Cortex of kidney (tissue), 1 donor: Measurements from ENCODE around the gene GFPT1.

Experiments used
- DNase-seq: peaks from one replicate; lab custom pipeline; 2025; lab: John Stamatoyannopoulos, UW

Gene GFPT1

GRCh38 chr2:69316550-69316949 lies 70.5 kb downstream of the GFPT1 start:
- DNase-seq: no peak

- DNase-seq: no peak
These were observed 71.8 kb downstream of the GFPT1 start for GRCh38 chr2:69315160-69315761.

- DNase-seq: no peak
These were observed 76.0 kb downstream of the GFPT1 start for GRCh38 chr2:69311024-69311416.

DNA sequence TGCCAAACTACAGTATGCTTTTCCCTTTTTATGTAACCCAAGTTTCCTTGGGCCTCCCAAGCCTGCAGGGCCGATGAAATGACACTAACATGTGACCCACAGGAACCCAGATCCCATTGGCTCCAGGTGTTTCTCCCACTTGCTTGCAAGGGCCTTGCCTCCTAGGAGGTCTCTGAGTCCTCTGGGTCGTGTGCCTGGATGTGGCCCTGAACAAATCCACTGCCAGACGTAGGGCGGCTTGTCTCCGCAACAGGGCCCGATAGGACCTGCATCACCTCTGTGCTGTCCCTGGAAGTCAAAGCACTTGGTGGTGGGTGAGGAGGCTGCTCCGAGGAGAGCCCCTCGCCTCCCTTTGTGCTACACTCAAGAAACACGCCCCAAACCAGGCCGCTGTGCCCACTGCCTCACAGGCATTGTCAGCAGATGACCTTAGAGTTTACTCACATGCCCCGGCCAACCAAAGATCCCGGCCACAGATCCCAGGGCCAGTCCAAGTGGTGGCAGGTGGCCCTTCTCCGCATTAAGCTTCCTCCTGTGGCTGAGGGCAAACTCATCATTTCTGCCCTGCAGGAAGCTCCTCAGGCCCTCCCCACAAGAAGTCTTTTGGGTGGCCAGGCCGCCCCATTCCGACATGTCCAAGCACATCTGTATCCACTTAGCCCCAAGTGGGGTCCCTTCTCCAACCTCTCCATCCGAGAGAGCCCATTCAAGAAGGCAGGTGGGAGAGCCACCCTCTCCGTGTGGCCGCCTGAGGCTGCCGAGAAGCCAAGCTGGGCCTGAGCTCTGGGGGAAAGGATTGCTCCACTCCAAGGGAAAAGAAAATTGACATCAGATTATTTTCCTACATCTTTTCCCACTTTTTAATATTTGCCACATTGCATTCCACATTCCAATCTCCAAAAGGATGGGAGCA lies 76.7 kb downstream of the GFPT1 start:
- DNase-seq: no peak

- DNase-seq: no peak
These were observed 77.5 kb downstream of the GFPT1 start for GRCh38 chr2:69309351-69310110.

DNA sequence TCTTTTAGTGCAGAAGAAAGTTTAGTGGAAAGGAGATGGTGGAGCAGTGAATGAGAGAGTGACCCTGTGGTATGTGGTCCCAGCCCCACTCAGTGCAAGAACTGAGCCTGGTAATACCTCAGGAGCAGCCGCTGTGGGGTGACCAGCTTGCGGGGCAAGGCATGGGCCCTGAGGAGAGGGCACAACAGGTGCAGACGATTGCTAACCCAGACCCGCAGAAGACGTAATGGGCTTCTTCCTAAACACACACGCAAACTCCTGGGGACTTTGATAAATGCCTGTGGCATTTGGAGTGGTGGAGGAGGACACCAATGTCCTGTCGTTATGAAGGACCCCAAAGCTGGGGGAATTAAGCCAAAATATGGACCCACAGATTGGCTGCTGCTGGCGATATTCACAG lies 78.7 kb downstream of the GFPT1 start:
- DNase-seq: no peak

DNA sequence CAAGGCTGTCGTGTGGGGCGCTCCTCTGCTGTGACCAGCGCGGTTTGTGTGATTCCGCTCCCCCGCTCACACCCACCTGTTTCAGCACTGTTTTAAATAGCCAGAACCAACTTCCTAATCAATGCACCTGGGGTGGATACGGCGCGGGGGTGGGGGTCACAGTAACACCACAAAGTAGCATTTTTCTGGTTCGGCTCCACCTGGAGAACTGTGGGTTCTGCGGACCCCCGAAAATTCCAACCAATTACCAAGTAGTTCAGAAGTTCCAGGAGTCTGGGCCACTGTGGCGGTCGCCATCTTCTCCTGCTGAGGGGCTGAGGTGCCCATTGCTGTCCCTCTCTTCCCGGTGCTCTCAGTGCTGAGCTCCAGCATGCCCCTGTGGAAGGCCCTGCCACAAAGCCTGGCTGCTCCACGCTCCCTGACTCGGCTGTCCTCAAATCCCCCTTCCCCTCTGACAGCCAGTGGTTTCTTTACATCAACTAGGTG lies 79.4 kb downstream of the GFPT1 start:
- no peak for DNase-seq

- DNase-seq: no peak
These were observed 80.0 kb downstream of the GFPT1 start for GRCh38 chr2:69306822-69307578.

DNA sequence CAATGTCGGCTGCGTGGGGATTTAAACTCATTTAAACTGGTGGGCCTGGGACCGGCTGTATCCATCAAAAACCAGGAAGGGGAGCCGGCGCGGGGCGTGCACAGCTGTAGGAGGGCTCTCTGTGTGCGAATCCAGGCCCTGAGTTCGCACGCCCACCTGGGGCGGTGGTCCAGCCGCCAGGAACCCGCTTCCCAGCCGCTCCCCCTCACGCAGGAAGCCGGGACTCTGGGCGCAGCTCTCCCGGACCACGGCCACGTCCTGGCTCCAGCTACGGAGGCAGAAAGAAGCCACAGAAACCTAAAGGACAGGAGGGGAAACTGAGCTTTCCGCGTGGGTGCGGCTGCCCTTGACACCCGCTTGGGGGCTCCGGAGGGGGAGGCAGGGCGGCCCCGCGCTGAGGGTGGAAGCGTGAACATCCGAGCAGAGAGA lies 80.6 kb downstream of the GFPT1 start:
- DNase-seq: no peak

DNA sequence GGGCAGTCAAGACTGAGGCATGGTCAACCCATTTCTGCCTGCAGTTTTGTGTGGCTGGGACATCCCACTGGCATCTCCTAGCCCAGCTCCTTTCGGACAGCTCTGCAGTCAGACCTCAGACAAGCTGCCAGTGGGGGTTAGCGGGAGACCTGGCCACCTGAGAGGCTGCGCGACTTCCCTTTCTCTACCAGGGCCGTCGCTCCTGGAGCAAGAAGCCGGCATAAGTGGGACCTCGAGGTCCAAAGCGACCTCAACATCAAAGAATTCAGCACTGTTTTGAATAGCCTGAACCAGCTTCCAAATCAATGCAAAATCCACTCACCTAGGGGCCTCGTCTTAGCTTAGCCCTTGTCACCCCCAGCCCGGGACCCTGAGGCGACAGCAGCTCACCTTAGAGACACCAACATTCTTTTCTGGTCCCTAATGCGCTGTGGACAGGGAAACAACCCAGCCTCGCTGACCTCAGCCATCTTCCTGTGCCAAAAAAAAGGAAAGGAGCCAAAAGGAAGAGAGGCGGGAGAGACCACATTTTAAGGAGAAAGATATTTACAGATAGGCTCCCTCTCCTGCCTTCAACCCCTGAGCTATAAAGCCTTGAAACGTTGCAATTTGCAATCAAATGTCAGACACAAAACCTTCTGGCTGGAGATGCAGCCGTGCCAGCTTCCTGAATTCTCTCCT lies 81.2 kb downstream of the GFPT1 start:
- no peak for DNase-seq

DNA sequence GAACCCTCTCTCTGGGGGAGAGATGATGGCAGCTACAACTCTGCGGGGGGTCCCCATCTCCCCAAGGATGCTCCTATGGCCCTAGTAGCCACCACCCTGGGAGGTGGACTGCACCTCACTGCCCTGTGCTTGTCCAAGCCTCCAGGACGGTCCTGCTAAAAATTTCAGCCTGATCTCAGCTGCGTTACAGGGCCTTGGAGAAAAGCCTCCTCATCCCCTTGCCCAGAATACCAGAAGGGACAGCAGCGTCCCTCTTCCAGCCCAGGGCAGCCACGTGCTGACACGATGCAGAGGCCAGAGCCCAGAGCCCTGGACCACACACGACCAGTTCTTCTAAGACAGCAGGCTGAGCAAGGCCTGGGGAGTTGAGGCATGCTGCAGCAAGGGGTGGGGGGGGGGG lies 81.9 kb downstream of the GFPT1 start:
- DNase-seq: no peak

DNA sequence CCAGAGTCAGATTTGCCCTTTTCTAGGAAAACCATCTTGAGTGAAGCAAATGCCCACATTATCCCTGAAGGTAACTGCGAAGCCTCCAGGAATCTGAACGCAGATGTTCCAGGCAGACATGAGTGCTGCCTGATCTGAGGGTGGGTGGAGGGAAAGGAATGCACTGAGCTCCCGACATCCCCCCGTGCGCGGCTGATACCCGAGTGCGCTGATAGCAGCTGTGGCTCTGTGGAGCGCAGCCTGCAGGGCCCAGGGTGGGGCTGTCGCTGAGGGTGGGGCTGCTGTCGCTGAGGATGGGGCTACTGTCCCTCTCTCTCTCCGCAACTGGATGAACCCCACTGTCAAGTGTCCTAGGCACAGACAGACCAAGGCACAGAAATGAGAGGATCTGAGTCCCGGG lies 82.4 kb downstream of the GFPT1 start:
- DNase-seq: no peak

GRCh38 chr2:69300650-69301049 lies 86.4 kb downstream of the GFPT1 start:
- no peak for DNase-seq

DNA sequence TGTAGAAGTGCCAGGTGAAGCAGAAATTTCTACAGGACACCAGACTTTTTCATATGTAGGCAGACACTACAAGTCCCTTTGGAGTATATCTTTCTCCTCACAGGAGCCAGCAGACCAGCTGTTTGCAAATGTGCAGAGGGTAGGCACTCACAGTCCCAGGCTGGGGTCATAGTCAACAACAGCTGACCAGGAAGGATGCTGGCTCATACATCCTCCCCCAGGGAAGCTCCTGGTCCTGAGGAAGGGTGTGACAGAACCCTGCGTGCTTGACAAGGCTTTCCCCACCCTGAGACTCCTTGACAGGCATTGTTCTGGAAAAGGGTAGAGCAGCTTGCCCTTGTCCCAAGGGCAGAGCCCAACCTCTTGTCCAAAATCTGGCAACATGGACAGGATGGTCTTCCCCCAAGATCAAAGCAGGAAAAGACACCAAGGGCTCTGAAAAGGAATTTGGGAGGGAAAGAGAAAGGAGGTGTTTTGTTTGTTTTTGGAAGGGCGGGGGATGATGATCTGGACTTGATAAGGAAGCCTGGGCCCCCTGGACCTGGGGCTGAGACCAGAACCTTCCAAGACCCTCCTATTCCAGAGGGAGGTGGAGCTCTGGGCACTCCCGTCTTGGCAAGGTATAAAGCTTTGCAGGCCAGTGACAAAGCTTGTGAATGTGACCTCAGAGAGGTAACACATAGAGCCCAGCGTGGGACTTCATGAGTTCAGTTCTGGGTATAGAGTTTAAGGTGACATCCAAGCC lies 87.1 kb downstream of the GFPT1 start:
- no peak for DNase-seq

DNA sequence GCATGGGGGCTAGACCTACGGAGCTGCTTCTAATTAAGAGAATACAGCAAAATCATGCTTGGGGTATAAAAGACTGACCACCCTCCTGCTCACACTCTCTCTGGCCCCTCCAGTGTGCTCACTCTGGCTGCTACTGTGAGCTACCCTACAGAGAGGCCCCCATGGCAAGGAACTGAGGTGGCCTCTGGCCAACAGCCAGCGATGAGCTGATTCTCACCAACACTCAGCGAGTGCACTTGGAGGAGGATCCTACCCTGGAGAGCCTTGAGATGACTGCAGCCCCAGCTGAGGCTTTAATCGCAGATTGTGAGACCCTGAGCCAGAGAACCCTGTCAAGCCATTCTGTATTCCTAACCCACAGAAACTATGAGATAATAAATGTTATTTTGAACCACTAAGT lies 88.2 kb downstream of the GFPT1 start:
- no peak for DNase-seq

- DNase-seq: no peak
These were observed 88.8 kb downstream of the GFPT1 start for GRCh38 chr2:69298261-69298660.

- no peak for DNase-seq
These were observed 89.8 kb downstream of the GFPT1 start for GRCh38 chr2:69297216-69297615.

- no peak for DNase-seq
These were observed 90.6 kb downstream of the GFPT1 start for GRCh38 chr2:69296421-69296820.

GRCh38 chr2:69292256-69292655 lies 94.8 kb downstream of the GFPT1 start:
- no peak for DNase-seq

- DNase-seq: no peak
These were observed 95.3 kb downstream of the GFPT1 start for GRCh38 chr2:69291721-69292120.
